GM19240 (cell line): ENCODE data around the gene THOC5.

Experiments
- DNase-seq: peaks from one replicate; pipeline ENCODE4 v3.0.0; 2011; ENCODE audit warnings: low spot score; ENCODE audit not compliant: insufficient read length

Gene THOC5

GRCh38 chr22:29478326-29479276 is 75.0 kb downstream of the THOC5 start:
- DNase-seq: no peak

GRCh38 chr22:29477723-29478318 is 75.7 kb downstream of the THOC5 start:
- DNase-seq: no peak

GRCh38 chr22:29476116-29476515 is 77.4 kb downstream of the THOC5 start:
- no peak for DNase-seq

- no peak for DNase-seq
Measured at GRCh38 chr22:29475550-29475949, 78.0 kb downstream of the THOC5 start.

- DNase-seq: no peak
Measured at GRCh38 chr22:29473001-29473400, 80.6 kb downstream of the THOC5 start.

GRCh38 chr22:29470159-29470855 is 83.2 kb downstream of the THOC5 start:
- peak; percentile 60 for DNase-seq

GRCh38 chr22:29469755-29470154 is 83.8 kb downstream of the THOC5 start:
- DNase-seq: no peak

- DNase-seq: no peak
Measured at GRCh38 chr22:29464581-29464980, 89.0 kb downstream of the THOC5 start.

- DNase-seq: no peak
Measured at GRCh38 chr22:29463629-29464028, 89.9 kb downstream of the THOC5 start.

- DNase-seq: no peak
Measured at GRCh38 chr22:29461263-29461662, 92.3 kb downstream of the THOC5 start.

- DNase-seq: no peak
Measured at GRCh38 chr22:29459773-29460172, 93.8 kb downstream of the THOC5 start.

- no peak for DNase-seq
Measured at GRCh38 chr22:29458551-29458950, 95.0 kb downstream of the THOC5 start.

- DNase-seq: peak; percentile 91
Measured at GRCh38 chr22:29457730-29458129, 95.8 kb downstream of the THOC5 start.

- no peak for DNase-seq
Measured at GRCh38 chr22:29456211-29456671, 97.3 kb downstream of the THOC5 start.
